Breast epithelium (tissue), 3 donors: ENCODE results near the gene EN1.

Source experiments
- POLR2A ChIP-seq: fragments of 450-650 bp; IDR thresholded peaks from one replicate; pipeline ENCODE4 v1.6.1; 2016; ENCODE audit warnings: antibody characterized with exemption, mild to moderate bottlenecking, moderate library complexity
- POLR2AphosphoS5 ChIP-seq, 3 donors: sonication (generic); formaldehyde crosslinking; IDR thresholded peaks; one replicate each; pipeline ENCODE4 v1.6.1; 2017; ENCODE audit warnings: antibody characterized with exemption in 3 of 3
- TF ChIP-seq, protein P1 (sequence below), 3 donors: fragments of 450-650 bp; IDR thresholded peaks; one replicate each; pipeline ENCODE4 v1.5.1; 2016 to 2017; ENCODE audit warnings: antibody characterized with exemption in 3 of 3, mild to moderate bottlenecking in 3 of 3, moderate library complexity in 3 of 3

DNA sequence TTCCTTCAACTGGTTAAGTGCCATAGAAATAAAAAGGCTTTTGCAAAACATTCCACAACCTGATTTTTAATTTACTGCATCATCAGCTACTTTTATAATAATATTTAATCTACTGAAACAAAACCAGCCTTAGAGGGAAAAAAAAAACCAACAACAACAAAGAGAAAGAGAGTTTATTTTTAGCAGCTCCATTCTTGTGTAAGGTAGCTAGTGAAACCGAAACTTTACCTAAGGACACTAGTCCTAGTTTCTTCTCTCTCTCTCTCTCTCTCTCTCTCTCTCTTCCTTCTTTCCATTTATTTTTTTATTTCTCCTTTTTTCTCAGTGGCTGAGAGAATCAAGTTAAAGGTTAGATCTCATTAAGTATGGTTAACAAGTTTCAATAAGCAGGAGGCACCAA, 21.4 kb downstream of the EN1 start:
- TF ChIP-seq, protein P1, sequence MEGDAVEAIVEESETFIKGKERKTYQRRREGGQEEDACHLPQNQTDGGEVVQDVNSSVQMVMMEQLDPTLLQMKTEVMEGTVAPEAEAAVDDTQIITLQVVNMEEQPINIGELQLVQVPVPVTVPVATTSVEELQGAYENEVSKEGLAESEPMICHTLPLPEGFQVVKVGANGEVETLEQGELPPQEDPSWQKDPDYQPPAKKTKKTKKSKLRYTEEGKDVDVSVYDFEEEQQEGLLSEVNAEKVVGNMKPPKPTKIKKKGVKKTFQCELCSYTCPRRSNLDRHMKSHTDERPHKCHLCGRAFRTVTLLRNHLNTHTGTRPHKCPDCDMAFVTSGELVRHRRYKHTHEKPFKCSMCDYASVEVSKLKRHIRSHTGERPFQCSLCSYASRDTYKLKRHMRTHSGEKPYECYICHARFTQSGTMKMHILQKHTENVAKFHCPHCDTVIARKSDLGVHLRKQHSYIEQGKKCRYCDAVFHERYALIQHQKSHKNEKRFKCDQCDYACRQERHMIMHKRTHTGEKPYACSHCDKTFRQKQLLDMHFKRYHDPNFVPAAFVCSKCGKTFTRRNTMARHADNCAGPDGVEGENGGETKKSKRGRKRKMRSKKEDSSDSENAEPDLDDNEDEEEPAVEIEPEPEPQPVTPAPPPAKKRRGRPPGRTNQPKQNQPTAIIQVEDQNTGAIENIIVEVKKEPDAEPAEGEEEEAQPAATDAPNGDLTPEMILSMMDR (IDR thresholded peaks at IDR 0.05): no peak
- TF ChIP-seq POLR2A (no peak), POLR2AphosphoS5 (IDR thresholded peaks at IDR 0.05) (no peak)
